ENCODE results near the gene ESYT2.

Gene ESYT2

GRCh38 chr7:158729646-158730382, 99.5 kb downstream of the ESYT2 start:
- in situ Hi-C loops (cut with HindIII; ENCODE audit: low sequenced_read_pairs) = no loop called here

GRCh38 chr7:158728911-158729645, 100.2 kb downstream of the ESYT2 start:
- in situ Hi-C loops (cut with HindIII; ENCODE audit: low sequenced_read_pairs) = no loop called here

- in situ Hi-C loops (cut with HindIII; ENCODE audit: low sequenced_read_pairs) = no loop called here
Observed at GRCh38 chr7:158727690-158728089, 101.6 kb downstream of the ESYT2 start.

GRCh38 chr7:158726277-158726807, 103.0 kb downstream of the ESYT2 start:
- in situ Hi-C loops (cut with HindIII; ENCODE audit: low sequenced_read_pairs) = no loop called here

GRCh38 chr7:158725506-158725800, 103.9 kb downstream of the ESYT2 start:
- in situ Hi-C loops (cut with HindIII; ENCODE audit: low sequenced_read_pairs) = no loop called here

GRCh38 chr7:158724658-158725505, 104.4 kb downstream of the ESYT2 start:
- in situ Hi-C loops (cut with HindIII; ENCODE audit: low sequenced_read_pairs) = no loop called here

GRCh38 chr7:158723714-158724385, 105.5 kb downstream of the ESYT2 start:
- in situ Hi-C loops (cut with HindIII; ENCODE audit: low sequenced_read_pairs) = no loop called here

GRCh38 chr7:158723266-158723665, 106.0 kb downstream of the ESYT2 start:
- in situ Hi-C loops (cut with HindIII; ENCODE audit: low sequenced_read_pairs) = no loop called here

GRCh38 chr7:158722574-158723237, 106.6 kb downstream of the ESYT2 start:
- in situ Hi-C loops (cut with HindIII; ENCODE audit: low sequenced_read_pairs) = no loop called here

- in situ Hi-C loops (cut with HindIII; ENCODE audit: low sequenced_read_pairs) = no loop called here
Observed at GRCh38 chr7:158720112-158720511, 109.2 kb downstream of the ESYT2 start.

- in situ Hi-C loops (cut with HindIII; ENCODE audit: low sequenced_read_pairs) = no loop called here
Observed at GRCh38 chr7:158716802-158717201, 112.5 kb downstream of the ESYT2 start.

- in situ Hi-C loops (cut with HindIII; ENCODE audit: low sequenced_read_pairs) = no loop called here
Observed at GRCh38 chr7:158710651-158711102, 118.6 kb downstream of the ESYT2 start.

GRCh38 chr7:158707610-158708009, 121.7 kb downstream of the ESYT2 start:
- in situ Hi-C loops (cut with HindIII; ENCODE audit: low sequenced_read_pairs) = no loop called here

- in situ Hi-C loops (cut with HindIII; ENCODE audit: low sequenced_read_pairs) = no loop called here
Observed at GRCh38 chr7:158706710-158707590, 122.4 kb downstream of the ESYT2 start.

- in situ Hi-C loops (cut with HindIII; ENCODE audit: low sequenced_read_pairs) = no loop called here
Observed at GRCh38 chr7:158706273-158706704, 123.0 kb downstream of the ESYT2 start.

GRCh38 chr7:158705234-158705850, 124.0 kb downstream of the ESYT2 start:
- in situ Hi-C loops (cut with HindIII; ENCODE audit: low sequenced_read_pairs) = no loop called here

GRCh38 chr7:158704524-158705233, 124.6 kb downstream of the ESYT2 start, which contains the start of gene NCAPG2:
TSS of gene NCAPG2 (minus strand) at chr7:158704804. CDS start at chr7:158701899, 2,905 bp downstream.
- in situ Hi-C loops (cut with HindIII; ENCODE audit: low sequenced_read_pairs) = no loop called here
